Measurements from ENCODE around the gene WNK2.
"Not testable (repeated sequence)": the region's sequence is repeated elsewhere in the genome, so short reads cannot be mapped to it uniquely, and the experiment has no call there.

Gene WNK2

DNA sequence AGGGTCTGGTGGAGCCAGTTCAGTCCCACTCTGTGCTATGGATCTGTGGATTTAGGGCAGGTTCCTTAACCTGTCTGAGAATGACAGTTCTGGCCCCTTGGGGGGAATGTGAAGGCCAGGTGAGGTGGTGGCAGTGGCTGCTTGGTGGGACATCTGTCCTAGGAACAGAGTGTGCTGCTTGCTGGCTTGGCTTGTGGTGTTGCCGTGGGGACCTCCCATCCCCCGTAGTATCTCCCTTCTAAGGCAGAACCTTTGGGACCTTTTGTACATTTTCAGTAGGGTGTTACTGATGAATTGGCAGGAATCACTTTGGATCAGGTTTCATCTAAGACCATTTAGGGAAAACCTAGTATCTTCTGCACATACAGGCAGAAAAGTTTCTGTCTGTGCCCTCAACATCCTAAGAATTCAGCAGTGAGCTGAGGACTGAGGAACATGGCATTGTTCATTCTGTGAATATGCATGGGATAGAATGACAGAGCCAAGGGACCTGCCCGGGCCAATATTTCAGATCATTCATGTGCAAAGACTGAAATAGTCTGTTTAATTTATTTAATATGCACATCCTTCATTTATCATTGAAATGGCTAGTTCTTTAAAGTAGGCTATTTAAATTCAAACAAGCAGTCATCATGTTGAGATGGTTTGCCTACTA lies 64.6 kb downstream of the WNK2 start:
- Histone ChIP-seq H3K4me1 (ENCODE audit: control insufficient read depth, insufficient read depth, low read length) (no peaks in the 10 kb centered on the region), H3K36me3 (ENCODE audit: control insufficient read depth in 2 of 2, insufficient read depth in 1 of 2, low read length in 2 of 2) (peaks cover 0 to 14% of the 10 kb centered on the region in 2 experiments; a peak in 1 of 3 replicates), H3K27ac (ENCODE audit: extremely low read depth, low read depth, low read length) (no peak overlapping the region), H3K9me3 (ENCODE audit: control insufficient read depth, insufficient read depth, low read depth, low read length) (no peaks in the 10 kb centered on the region), H3K4me3 (ENCODE audit: low read depth, low read length) (no peak overlapping the region)
- POLR2A ChIA-PET: interaction anchor here (0.8 kb wide), 1 partner anchor 95 kb away, joined by 3 read pairs; no protein-coding TSS in a partner anchor
- TF ChIP-seq SETDB1 (IDR thresholded peaks at IDR 0.05; ENCODE audit: insufficient read length, low read length) (no peak), ZNF366 (tag by site-specific recombination; conservative IDR thresholded peaks at IDR 0.05) (no peak)
- TF ChIP-seq, protein P1, sequence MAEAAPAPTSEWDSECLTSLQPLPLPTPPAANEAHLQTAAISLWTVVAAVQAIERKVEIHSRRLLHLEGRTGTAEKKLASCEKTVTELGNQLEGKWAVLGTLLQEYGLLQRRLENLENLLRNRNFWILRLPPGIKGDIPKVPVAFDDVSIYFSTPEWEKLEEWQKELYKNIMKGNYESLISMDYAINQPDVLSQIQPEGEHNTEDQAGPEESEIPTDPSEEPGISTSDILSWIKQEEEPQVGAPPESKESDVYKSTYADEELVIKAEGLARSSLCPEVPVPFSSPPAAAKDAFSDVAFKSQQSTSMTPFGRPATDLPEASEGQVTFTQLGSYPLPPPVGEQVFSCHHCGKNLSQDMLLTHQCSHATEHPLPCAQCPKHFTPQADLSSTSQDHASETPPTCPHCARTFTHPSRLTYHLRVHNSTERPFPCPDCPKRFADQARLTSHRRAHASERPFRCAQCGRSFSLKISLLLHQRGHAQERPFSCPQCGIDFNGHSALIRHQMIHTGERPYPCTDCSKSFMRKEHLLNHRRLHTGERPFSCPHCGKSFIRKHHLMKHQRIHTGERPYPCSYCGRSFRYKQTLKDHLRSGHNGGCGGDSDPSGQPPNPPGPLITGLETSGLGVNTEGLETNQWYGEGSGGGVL (tag by site-specific recombination; IDR thresholded peaks at IDR 0.05): no peak
- CTCF ChIA-PET: no interaction called here

DNA sequence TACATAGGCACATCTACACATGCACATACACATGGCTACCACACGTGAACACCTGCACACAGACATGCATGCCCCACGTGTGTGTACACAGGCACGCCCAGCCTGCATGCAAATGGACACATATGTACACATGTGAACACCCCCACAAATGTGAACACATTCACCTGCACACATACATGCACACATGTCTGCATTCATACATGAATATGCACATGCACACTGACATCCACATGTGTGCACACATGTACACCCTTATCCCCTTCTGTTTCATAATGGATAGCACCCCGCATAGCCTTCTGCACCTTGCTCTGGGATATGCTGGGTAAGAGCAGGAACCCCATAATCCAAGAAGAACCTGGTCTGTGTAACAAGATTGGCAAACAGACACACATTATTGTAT lies 66.2 kb downstream of the WNK2 start:
- CTCF ChIA-PET: no interaction called here
- no peaks in the 10 kb centered on the region for H3K4me1 ChIP-seq (ENCODE audit: control insufficient read depth, insufficient read depth, low read length)
- H3K36me3 ChIP-seq (ENCODE audit: control insufficient read depth in 2 of 2, insufficient read depth in 1 of 2, low read length in 2 of 2): peaks cover 0 to 14% of the 10 kb centered on the region in 2 experiments; a peak in 1 of 3 replicates
- POLR2A ChIA-PET: no interaction called here
- no peak overlapping the region for H3K27ac ChIP-seq (ENCODE audit: extremely low read depth, low read depth, low read length)
- no peak overlapping the region for H3K4me3 ChIP-seq (ENCODE audit: low read depth, low read length)
- TF ChIP-seq ZNF48 (tag by site-specific recombination; IDR thresholded peaks at IDR 0.05) (no peak), ZNF335 (tag by site-specific recombination; conservative IDR thresholded peaks at IDR 0.05) (no peak), ZNF610 (tag by site-specific recombination; IDR thresholded peaks at IDR 0.05; ENCODE audit: borderline replicate concordance) (no peak), ZNF302 (tag by site-specific recombination; IDR thresholded peaks at IDR 0.05; ENCODE audit: low read depth) (no peak), ZBTB48 (tag by site-specific recombination; IDR thresholded peaks at IDR 0.05) (no peak), ZNF510 (tag by site-specific recombination; IDR thresholded peaks at IDR 0.05; ENCODE audit: insufficient replicate concordance) (no peak), ZNF239 (tag by site-specific recombination; IDR thresholded peaks at IDR 0.05) (no peak), ZNF175 (tag by site-specific recombination; IDR thresholded peaks at IDR 0.05) (no peak), ZNF146 (tag by site-specific recombination; IDR thresholded peaks at IDR 0.05) (no peak)
- TF ChIP-seq, protein P2, sequence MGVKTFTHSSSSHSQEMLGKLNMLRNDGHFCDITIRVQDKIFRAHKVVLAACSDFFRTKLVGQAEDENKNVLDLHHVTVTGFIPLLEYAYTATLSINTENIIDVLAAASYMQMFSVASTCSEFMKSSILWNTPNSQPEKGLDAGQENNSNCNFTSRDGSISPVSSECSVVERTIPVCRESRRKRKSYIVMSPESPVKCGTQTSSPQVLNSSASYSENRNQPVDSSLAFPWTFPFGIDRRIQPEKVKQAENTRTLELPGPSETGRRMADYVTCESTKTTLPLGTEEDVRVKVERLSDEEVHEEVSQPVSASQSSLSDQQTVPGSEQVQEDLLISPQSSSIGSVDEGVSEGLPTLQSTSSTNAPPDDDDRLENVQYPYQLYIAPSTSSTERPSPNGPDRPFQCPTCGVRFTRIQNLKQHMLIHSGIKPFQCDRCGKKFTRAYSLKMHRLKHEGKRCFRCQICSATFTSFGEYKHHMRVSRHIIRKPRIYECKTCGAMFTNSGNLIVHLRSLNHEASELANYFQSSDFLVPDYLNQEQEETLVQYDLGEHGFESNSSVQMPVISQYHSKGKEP (tag by site-specific recombination; IDR thresholded peaks at IDR 0.05): no peak
- H3K9me3 ChIP-seq (ENCODE audit: control insufficient read depth, insufficient read depth, low read depth, low read length): no peaks in the 10 kb centered on the region

DNA sequence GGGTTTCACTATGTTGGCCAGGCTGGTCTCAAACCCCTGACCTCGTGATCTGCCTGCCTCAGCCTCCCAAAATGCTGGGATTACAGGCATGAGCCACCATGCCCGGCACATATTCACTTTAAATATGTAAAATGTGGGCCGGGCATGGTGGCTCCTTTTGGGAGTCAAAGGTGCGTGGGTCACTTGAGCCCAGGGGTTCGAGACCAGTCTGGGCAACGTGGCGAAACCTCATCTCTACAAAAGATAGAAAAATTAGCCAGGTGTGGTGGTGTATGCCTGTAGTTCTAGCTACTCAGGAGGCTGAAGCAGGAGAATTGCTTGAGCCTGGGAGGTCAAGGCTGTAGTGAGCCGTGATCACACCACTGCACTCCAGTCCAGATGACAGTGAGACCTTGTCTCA lies 67.4 kb downstream of the WNK2 start:
- CTCF ChIA-PET: interaction anchor here (0.7 kb wide), 2 partner anchors 41 to 97 kb away, joined by 3 read pairs; no protein-coding TSS in a partner anchor
- H3K27ac ChIP-seq (ENCODE audit: extremely low read depth, low read depth, low read length); H3K9me3 ChIP-seq (ENCODE audit: control insufficient read depth, insufficient read depth, low read depth, low read length); POLR2A ChIA-PET; H3K4me1 ChIP-seq (ENCODE audit: control insufficient read depth, insufficient read depth, low read length); H3K4me3 ChIP-seq (ENCODE audit: low read depth, low read length): not testable (repeated sequence)
- H3K36me3 ChIP-seq (ENCODE audit: control insufficient read depth in 2 of 2, insufficient read depth in 1 of 2, low read length in 2 of 2): peaks cover 0 to 14% of the 10 kb centered on the region in 2 experiments; a peak in 1 of 3 replicates

DNA sequence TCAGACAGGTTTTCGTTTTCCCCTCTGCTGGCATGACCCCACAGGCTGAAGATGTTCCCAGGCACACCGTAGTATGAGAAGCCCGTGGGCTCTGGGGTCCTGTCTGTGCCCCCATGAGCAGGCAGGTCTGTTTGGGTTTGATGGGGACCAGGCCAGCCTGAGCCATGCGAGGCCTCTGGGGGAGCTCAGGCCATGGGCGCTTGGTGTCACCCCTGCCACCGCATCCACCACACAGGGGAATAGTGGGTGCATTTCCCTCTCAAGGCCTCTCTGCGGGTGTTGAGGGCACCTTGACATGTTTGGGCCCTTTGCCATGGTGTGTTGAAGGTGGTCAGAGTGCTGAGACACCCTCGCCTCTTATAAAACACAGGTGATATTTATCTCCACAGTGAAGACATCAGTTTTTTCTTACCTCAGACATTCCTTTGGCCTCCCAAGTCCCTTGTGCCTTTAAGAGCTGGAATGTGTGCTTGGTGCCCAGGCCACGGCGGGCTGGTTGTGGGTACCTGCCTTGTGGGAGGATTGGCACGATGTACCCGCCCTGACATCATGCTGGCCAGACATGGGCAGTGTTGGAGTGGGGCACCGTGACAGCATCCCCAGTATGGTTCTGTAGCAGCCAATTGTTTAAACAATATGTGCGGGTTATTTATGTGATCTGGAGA lies 68.3 kb downstream of the WNK2 start:
- Histone ChIP-seq H3K36me3 (ENCODE audit: control insufficient read depth in 2 of 2, insufficient read depth in 1 of 2, low read length in 2 of 2) (peaks cover 0 to 14% of the 10 kb centered on the region in 2 experiments; a peak in 1 of 3 replicates), H3K9me3 (ENCODE audit: control insufficient read depth, insufficient read depth, low read depth, low read length) (no peaks in the 10 kb centered on the region), H3K4me3 (ENCODE audit: low read depth, low read length) (no peak overlapping the region), H3K27ac (ENCODE audit: extremely low read depth, low read depth, low read length) (no peak overlapping the region), H3K4me1 (ENCODE audit: control insufficient read depth, insufficient read depth, low read length) (no peaks in the 10 kb centered on the region)
- ChIA-PET CTCF (interaction anchor here (0.5 kb wide), 1 partner anchor 101 kb away, joined by 3 read pairs; no protein-coding TSS in a partner anchor), POLR2A (no interaction called here)
- TF ChIP-seq, protein P3, sequence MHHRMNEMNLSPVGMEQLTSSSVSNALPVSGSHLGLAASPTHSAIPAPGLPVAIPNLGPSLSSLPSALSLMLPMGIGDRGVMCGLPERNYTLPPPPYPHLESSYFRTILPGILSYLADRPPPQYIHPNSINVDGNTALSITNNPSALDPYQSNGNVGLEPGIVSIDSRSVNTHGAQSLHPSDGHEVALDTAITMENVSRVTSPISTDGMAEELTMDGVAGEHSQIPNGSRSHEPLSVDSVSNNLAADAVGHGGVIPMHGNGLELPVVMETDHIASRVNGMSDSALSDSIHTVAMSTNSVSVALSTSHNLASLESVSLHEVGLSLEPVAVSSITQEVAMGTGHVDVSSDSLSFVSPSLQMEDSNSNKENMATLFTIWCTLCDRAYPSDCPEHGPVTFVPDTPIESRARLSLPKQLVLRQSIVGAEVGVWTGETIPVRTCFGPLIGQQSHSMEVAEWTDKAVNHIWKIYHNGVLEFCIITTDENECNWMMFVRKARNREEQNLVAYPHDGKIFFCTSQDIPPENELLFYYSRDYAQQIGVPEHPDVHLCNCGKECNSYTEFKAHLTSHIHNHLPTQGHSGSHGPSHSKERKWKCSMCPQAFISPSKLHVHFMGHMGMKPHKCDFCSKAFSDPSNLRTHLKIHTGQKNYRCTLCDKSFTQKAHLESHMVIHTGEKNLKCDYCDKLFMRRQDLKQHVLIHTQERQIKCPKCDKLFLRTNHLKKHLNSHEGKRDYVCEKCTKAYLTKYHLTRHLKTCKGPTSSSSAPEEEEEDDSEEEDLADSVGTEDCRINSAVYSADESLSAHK (tag by site-specific recombination; IDR thresholded peaks at IDR 0.05): no peak
- TF ChIP-seq ZNF660 (tag by site-specific recombination; IDR thresholded peaks at IDR 0.05) (no peak), MYNN (tag by site-specific recombination; IDR thresholded peaks at IDR 0.05; ENCODE audit: borderline replicate concordance) (no peak), ZNF558 (tag by site-specific recombination; IDR thresholded peaks at IDR 0.05) (no peak), ZBTB20 (tag by site-specific recombination; IDR thresholded peaks at IDR 0.05) (no peak)

Measured in HEK293 (cell line).